Measurements from ENCODE around the gene TGFBRAP1. TPM values are rescaled to one million over a fixed set of nuclear protein-coding genes. Genes with fewer than 3 reads are reported as not detected.

The TGFBRAP1 gene
- total RNA-seq, 1 donor from 2014 or later = 33.0 TPM

DNA sequence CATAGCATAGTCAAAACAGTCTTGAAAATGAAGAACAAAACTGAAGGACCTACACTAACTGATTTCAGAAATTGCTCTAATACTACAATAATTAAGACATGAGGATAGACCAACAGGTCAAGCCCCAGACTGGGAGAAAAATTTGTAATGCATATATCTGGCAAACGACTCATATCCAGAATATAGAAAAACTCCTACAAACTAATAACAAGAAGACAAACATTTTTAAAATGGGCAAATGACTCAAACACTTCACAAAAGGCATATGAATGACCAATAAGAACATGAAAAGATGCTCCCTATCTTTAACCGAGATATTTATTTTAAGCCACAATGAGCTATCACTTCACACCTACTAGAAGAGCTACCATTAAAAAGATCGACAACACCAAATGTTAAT is 14.2 kb downstream of the TGFBRAP1 start:
- DNase-seq (ENCODE audit: low read depth in 2 of 2) = no peak

- no peak for DNase-seq (ENCODE audit: low read depth in 2 of 2)
Observed at GRCh38 chr2:105313877-105314276, 15.7 kb downstream of the TGFBRAP1 start.

DNA sequence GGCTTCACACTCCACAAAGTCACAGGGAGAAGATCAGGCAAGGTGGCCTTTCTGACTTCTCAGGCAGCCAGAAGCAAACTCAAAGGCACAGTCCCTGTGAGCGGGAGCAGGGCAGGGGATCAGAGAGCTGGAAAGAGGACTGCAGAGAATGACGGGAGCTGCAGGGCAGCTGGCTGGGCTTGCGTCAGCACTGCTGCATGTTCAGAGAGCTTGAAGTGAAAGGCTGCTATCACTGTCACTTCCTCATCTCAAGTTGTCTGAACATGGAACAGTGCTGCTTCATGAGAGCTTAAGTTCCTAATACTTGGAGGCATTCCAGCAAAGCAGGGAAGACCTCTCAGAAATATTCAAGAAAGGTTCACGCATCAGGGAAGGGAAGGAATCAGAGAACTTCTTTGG is 20.4 kb downstream of the TGFBRAP1 start:
- DNase-seq (ENCODE audit: low read depth in 2 of 2) = no peak

GRCh38 chr2:105308382-105309146 is 21.0 kb downstream of the TGFBRAP1 start:
- DNase-seq (ENCODE audit: low read depth in 2 of 2) = no peak

DNA sequence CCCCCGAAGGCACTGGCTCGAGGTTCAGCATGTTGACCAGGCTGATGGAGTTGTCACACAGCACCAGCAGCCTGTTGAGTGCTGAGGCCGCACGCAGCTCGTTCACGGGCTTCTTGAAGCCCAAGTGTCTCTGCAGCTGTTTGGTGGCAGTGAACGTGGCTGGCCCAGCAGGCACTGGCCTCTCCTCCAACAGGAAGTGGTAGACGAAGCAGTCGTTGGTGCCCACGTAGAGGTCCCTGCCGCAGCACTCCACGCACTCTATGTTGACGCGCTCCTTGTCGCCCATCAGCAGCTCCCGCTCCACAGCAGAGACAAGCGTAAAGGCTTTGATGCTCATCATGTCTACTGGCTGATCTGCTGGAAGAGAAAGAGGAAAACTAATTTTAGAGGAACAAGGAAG is 21.6 kb downstream of the TGFBRAP1 start:
- DNase-seq (ENCODE audit: low read depth in 2 of 2) = no peak

GRCh38 chr2:105307550-105307949 is 22.0 kb downstream of the TGFBRAP1 start:
- DNase-seq (ENCODE audit: low read depth in 2 of 2) = no peak

DNA sequence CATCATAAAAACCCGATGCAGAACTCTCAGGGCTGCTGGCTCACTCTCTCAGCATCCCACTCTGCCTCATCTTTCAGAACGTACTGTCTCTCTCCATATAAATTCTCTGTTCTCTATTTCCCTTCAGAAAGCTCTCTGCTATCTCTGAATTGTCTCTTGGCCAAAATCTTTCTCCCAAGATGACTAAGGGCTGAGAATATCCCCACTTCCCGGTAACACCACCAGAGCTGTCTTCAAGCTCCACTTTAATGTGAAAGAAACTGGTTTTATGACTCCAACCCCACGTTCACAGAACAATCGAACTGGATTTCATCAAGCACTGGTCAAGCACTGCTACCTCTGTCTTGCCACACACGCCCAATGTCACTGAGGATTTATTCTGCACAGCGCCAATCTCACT is 22.4 kb downstream of the TGFBRAP1 start:
- no peak for DNase-seq (ENCODE audit: low read depth in 2 of 2)

GRCh38 chr2:105301646-105302045 is 27.9 kb downstream of the TGFBRAP1 start:
- DNase-seq (ENCODE audit: low read depth in 2 of 2) = no peak

GRCh38 chr2:105299290-105299689 is 30.2 kb downstream of the TGFBRAP1 start:
- DNase-seq (ENCODE audit: low read depth in 2 of 2) = no peak

- DNase-seq (ENCODE audit: low read depth in 2 of 2) = no peak
Observed at GRCh38 chr2:105298017-105298416, 31.5 kb downstream of the TGFBRAP1 start.

DNA sequence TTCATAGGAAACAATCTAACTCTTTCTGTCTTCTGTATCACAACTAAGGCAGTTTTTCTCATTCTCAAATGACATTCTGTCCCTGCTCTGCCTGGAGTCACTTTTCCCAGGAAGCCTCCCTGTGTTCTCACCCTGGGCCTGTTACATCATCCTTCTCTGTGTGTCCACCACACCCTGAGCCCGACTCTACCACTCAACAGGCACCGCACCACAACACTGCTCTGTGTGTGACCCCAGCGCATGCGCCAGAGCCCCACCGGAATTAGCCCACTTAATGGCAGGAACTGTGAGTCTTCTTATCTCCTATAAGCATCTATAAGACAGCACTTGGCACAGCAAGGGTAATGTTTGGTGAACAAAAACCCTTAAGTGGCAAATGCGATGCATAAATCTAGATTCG is 32.3 kb downstream of the TGFBRAP1 start:
- no peak for DNase-seq (ENCODE audit: low read depth in 2 of 2)

- no peak for DNase-seq (ENCODE audit: low read depth in 2 of 2)
Observed at GRCh38 chr2:105296017-105296611, 33.4 kb downstream of the TGFBRAP1 start.

- DNase-seq (ENCODE audit: low read depth in 2 of 2) = peak; percentile 21 to 72
Observed at GRCh38 chr2:105294844-105295481, 34.6 kb downstream of the TGFBRAP1 start.

DNA sequence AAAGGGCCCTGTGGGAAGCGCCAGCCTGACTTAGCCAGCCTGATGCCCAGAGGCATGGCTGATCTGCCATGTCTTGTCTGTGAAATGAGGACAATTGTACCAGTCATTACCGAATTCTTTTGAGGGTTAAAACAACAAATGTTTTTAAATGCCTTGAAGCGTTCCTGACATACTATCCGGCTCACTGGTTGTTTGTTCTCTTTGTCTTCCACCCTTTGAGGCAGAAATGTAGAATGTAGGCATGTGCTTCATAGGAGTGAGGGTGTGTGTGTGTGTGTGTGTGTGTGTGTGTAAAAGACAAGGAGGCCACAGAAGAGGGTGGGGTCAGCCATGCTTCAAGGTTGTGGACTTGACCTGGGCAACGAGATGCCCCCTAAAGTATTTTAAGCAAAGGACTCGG is 35.5 kb downstream of the TGFBRAP1 start:
- no peak for DNase-seq (ENCODE audit: low read depth in 2 of 2)

DNA sequence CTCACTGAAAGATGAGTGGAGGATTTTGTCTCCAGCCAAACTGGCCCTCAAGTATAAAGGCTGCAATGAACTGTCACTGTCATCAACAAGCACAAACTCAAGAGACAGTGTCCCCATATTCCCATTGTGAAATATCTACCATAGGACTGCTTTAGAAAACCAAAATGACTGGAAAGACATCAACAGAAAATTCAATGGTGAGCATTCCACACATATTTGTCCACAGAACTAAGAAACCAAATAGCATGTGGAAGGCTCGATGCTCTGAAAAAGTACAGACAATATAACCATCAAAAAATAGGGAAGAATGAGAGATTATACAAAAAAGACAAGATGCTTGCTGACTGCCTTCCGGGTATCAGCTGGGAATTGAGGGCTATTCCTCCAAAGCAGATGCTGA is 37.6 kb downstream of the TGFBRAP1 start:
- no peak for DNase-seq (ENCODE audit: low read depth in 2 of 2)

DNA sequence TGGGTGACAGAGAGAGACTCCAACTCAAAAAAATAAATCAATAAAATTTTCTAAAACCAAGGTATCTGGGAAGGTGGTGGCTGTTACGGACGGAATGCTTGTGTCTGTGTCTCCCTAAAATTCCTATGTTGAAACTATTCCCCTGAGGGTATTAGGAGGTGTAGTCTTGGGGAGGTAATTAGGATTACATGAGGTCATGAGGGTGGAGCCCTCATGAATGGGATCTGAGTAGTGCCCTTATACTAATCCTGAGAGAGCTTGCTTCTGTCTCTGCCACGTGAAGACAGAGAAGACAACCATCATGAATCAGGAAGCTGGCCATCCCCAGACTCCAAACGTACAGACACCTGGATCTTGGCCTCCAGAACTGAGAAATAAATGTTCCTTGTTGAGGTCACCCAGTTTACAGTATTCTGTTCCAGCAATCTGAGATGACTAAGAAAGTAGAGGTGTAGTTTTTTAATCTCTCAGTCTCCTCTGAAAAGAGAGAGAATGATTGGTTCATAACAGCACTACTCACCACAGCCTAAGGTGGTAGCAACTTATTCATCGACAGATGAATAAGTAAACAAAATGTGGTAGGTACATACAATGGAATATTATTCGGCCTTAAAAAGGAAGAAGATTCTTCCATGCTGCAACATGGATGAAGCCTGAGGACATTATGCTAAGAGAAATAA is 38.4 kb downstream of the TGFBRAP1 start:
- no peak for DNase-seq (ENCODE audit: low read depth in 2 of 2)

- no peak for DNase-seq (ENCODE audit: low read depth in 2 of 2)
Observed at GRCh38 chr2:105288133-105288532, 41.4 kb downstream of the TGFBRAP1 start.

- DNase-seq (ENCODE audit: low read depth in 2 of 2) = peak; percentile 31 to 67
Observed at GRCh38 chr2:105287692-105288091, 41.8 kb downstream of the TGFBRAP1 start.

DNA sequence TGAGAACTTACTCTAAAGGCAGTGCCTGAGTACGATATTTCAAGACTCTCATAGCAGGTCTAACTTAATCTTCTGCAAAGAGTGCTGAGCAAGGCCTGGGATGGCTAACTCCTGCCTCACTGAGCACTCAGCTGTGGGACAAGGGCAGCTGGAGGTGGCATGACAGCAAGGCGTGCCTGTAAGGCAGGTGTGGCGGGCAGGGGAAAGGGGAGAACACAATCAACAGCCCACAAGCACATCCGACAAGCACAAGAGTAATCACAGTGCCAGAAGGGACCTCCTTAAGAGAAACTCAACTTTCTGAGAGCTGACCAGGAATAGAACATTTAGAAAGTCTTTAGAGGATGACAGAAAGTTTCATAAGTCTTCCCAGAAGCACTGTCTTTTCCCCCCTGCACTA is 46.0 kb downstream of the TGFBRAP1 start:
- DNase-seq (ENCODE audit: low read depth in 2 of 2) = no peak

- DNase-seq (ENCODE audit: low read depth in 2 of 2) = no peak
Observed at GRCh38 chr2:105280281-105280680, 49.3 kb downstream of the TGFBRAP1 start.

DNA sequence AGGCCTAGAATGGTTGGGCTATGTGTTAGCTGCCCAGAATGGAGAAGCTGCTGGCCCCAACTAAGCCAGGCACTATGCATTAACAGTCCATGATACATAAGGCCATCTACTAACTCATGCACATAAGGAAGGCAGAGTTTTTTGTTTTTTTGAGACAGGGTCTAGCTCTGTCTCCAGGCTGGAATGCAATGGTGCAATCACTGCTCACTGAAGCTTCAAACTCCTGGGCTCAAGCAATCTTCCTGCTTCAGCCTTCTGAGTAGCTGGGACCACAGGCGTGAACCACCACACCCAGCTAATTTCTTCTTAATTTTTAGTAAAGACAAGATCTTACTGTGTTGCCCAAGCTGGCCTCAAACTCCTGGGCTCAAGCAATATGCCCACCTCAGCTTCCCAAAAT is 50.4 kb downstream of the TGFBRAP1 start:
- DNase-seq (ENCODE audit: low read depth in 2 of 2) = no peak

GRCh38 chr2:105278654-105279053 is 50.9 kb downstream of the TGFBRAP1 start:
- no peak for DNase-seq (ENCODE audit: low read depth in 2 of 2)
